Kidney glomerular epithelial cell (primary cell): Measurements from ENCODE around the gene MYH11.

ENCODE experiments used
- DNase-seq: peaks from one replicate; lab custom pipeline; 2025; lab: John Stamatoyannopoulos, UW

MYH11 gene

GRCh38 chr16:15856901-15857698 lies at the start of gene MYH11:
Gene MYH11 (minus strand): TSS chr16:15857028. CDS start chr16:15838252, 18,776 bp downstream.
- DNase-seq: no peak

GRCh38 chr16:15906439-15906838 lies 49.6 kb upstream of the MYH11 start:
- no peak for DNase-seq

DNA sequence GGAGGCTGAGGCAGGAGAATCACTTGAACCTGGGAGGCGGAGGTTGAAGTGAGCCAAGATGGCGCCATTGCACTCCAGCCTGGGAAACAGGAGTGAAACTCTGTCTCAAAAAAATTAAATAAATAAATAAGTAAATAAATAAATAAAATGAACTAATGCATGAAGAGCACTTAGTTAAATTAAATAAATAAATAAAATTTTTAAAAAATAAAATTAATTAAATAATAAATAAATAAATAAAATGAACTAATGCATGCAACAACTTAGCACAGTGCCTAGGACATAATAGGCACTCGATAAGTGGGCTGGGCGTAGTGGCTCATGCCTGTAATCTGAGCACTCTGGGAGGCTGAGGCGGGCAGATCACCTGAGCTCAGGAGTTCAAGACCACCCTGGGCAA lies 47.1 kb upstream of the MYH11 start:
- no peak for DNase-seq

- no peak for DNase-seq
Observed at GRCh38 chr16:15900901-15901500, 44.2 kb upstream of the MYH11 start.

- no peak for DNase-seq
Observed at GRCh38 chr16:15900357-15900756, 43.5 kb upstream of the MYH11 start.

DNA sequence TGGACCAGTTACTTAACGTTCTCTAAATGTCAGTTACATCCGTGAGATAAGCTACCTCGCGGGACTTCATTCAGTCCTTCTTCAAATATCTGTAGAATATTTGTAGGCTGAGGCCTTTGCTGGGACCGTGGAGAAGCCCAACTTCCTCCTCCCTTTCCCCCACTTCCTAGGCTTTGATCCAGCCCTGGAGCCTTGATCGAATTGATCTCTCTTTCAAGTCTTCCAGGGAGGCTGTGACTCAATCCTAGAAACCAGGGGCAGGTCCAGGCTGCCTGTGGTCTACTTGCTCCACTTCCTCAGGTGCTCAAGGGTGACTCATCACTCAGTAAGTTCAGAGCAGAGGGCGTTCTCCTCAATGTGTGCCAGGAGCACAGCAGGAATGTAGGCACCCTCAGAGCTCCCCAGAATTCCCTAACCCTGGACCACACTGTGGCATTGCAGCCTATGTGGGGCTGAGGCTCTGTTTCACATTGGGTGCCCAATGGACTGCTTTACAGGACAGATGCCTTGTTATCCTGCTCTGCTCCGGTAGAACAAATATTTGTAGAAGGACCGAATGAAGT lies 42.8 kb upstream of the MYH11 start:
- DNase-seq: peak; percentile 85

DNA sequence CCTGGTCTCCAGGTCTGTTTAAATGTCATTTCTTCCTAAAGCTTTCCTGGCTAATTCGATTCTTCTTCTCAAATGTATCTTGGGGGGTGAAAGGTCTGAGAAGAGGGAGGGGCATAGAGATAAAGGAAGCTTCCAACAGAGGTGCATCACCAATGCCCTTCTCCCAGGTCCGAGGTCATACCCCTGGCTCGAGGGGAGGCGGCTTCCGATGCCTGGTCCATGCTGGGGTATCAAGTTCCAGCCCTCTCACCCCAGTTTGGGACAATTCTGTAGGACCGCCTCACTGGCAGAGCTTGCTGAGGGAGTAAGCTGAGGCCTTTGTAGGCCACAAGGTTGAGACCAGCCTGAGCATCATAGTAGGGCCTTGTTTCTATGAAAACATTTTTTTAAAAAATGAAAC lies 41.8 kb upstream of the MYH11 start:
- DNase-seq: no peak

- peak; percentile 38 for DNase-seq
Observed at GRCh38 chr16:15897834-15898254, 41.0 kb upstream of the MYH11 start.

- no peak for DNase-seq
Observed at GRCh38 chr16:15897121-15897780, 40.4 kb upstream of the MYH11 start.

GRCh38 chr16:15894571-15895374 lies 37.9 kb upstream of the MYH11 start:
- no peak for DNase-seq

DNA sequence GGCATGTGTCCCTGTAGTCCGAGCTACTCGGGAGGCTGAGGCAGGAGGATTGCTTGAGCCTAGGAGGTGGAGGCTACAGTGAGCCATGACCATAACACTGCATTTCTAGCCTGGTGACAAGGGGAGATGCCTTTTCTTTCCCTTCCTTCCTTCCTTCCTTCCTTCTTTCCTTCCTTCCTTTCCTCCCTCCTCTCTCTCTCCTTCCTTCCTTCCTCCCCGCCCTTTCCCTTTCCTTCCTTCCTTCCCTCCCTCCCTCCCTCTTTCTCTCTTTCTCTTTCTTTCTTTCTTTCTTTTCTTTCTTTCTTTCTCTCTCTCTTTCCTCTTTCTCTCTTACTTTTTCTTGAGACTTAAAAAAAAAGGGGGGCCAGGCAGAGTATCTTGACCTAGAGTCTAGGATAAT lies 34.7 kb upstream of the MYH11 start:
- DNase-seq: no peak

DNA sequence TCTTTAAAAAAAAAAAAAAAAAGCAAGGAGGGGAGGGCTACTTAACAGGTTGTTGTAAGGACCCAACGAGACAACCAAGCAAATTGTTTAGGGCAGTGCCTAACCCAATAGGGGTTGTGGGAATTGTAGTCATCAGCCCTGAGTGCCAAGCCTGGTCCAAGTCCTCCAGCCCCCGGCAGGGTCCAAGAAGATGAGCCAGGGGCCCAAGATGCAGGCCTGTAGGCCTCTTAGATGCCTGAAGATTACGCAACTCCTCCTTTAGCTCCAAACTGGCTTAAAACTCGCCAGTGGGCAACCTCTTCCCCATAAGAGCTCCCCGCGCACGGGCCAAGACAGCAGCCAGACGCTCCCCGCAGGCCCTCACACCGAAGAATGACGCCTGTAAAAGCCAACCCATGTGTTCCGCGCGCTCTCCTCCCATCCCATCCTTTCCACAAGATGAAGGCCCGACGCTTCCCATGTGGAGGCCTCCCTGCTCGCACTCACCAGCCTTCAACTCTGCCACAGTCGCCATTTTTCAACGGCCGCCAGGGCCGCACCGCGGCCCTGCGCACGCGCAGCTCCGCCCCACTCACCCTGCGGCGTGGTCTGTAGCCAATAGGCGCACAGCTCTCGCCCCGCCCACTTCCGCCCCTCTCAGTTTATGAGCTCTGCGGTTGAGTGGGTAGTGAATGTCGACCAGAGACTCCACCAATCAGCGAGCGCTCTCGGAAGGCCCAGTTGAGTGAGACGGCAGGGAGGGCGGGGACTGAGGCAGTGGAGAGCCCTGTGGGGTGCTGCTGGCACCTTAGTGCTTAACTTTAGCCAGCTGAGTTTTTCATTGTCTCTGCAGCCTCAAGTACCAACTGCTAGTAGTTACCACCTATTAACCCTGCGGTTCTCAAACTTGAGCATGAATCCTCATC lies 31.5 kb upstream of the MYH11 start, which contains the start of gene CEP20:
Gene CEP20 (minus strand): TSS at position 532 of the 905 bp plus-strand sequence. CDS start 18 bp downstream, at position 514.
- DNase-seq: peak; percentile 99

DNA sequence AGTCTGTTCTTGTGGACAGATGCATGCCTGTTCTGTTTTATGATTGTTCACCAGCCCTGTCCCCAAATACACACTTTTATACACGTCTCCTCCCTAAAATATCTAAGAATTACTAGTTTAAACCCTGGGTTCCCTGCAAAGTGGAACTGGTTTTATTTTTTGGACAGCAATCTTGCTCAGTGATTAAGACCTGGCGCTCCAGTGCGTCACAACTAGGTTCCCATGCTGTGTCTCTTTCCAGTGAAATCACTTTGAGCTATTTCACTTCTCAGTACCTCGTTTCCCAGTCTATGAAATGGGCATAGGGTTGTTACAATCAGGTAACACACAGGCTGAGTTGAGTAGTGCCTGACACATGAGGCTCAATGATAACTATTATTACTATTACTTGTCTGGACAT lies 30.5 kb upstream of the MYH11 start:
- DNase-seq: no peak

DNA sequence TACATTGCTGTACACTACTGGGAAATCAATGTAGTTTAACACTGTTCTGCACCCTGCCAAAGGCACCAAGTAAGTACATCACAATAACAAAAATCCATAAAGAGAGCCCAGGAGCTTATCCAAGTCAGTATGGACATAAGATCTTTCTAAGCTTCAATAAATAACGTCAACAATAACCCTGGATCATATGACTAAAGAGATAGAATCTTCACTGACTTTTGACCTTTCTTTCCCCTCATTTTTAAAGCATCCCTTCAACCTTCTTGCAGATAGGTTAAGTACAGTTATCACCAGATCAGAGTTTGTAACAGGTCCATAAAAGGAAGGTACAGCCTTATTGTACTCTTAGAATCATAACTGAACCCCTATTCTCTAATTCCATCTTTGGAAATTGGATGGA lies 29.2 kb upstream of the MYH11 start:
- no peak for DNase-seq

DNA sequence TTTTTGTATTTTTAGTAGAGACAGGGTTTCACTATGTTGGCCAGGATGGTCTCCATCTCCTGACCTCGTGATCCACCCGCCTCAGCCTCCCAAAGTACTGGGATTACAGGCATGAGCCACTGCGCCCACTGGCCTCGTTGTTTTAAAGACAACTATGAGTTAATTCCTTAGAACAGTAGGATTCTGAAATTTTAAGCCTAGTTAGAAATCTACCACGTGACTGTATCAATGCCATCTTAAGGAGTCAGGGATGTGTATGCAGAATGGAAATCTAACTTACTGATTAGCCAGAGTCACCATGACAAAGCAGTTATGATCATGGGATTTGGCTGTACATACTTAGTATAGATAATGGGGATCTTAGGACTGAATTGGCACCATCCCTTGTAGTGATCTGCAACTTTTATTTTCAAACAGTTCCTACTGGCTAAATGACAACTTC lies 28.8 kb upstream of the MYH11 start:
- DNase-seq: no peak

DNA sequence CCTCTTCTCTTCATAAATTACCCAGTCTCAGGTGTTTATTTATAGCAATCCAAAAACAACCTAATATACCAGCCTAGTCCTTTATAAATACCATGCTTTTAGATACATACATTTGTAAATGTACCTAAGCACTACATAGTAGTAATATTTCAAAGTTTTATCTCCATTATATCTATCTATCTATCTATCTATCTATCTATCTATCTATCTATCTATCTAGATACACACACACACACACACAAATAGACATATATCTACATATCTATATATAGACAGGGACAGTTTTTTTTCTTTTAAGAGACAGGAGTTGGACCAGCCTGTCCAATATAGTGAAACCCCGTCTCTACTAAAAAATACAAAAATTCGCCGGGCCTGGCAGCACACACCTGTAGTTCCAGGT lies 25.7 kb upstream of the MYH11 start:
- no peak for DNase-seq

DNA sequence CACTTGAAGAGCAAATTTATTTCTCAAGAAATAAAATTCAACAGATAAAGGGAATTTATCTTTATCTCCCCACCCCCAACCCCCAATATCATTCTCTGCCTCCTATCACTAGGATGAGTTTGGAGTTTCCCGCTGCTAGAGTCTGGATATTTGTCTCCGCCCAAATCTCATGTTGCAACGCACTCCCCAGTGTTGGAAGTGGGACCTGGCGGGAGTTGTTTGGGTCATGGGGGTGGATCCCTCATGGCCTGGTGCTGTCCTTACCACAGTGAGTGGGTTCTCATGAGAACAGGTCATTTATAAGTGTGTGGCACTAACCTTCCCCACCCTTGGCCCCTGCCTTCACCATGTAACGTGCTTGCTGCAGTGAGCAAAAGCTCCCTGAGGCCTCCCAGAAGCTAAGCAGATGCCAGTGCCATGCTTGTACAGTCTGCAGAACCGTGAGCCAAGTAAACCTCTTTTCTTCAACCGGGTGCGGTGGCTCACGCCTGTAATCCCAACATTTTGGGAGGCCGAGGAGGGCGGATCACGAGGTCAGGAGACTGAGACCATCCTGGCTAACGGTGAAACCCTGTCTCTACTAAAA lies 25.1 kb upstream of the MYH11 start:
- DNase-seq: no peak

DNA sequence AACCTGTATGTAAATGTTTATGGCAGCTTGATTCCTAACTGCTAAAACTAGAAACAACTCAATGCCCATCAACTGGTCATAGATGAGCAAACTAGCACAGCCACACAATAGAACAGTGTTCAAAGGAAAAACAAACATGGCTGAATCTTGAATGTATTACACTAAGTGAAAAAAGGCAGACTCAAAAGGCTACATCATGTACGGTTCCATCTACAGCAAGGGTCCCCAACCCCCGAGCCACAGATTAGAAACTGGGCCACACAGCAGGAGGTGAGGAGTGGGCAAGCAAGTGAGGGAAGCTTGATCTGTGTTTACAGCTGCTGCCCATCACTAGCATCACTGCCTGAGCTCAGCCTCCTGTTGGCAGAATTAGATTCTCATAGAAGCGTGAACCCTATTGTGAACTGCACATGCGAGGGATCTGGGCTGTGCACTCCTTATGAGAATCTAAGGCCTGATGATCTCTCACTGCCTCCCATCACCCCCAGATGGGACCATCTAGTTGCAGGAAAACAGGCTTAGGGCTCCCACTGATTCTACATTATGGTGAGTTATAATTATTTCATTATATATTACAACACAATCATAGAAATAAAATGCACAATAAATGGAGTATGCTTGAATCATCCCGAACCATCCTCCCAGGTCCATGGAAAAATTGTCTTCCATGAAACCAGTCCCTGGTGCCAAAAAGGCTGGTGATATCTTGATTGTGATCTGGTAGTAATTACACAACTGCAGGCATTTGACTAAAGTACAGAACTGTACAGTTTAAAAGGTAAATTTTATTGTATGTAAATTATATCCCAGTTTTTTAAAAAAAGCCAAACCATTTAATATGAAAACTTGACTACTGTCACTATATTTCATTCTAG lies 23.8 kb upstream of the MYH11 start:
- DNase-seq: no peak

- DNase-seq: peak; percentile 42
Observed at GRCh38 chr16:15879255-15879811, 22.5 kb upstream of the MYH11 start.
